CD4-positive, alpha-beta T cell (primary cell): ENCODE results near the gene TNXB. TPM values are rescaled to one million over a fixed set of nuclear protein-coding genes. Genes with fewer than 3 reads are reported as not detected.
A peak's percentile ranks its signal among the peaks of the same experiment; 100 is the strongest.

Source experiments
- ATAC-seq: fragments of 200-7000 bp; cut with Tn5 transposase; one replicate; pipeline ENCODE4 v1.10.0; 2022; ENCODE audit warnings: mild to moderate bottlenecking; ENCODE audit not compliant: poor library complexity
- CTCF ChIA-PET: fragments of 350-600 bp; sonication (Branson Sonifier 250); formaldehyde crosslinking; loops from one replicate; lab custom pipeline; 2021; ENCODE audit warnings: antibody characterized with exemption, inconsistent platforms; lab: Charles Lee
- POLR2A ChIA-PET: fragments of 350-600 bp; sonication (Branson Sonifier 250); formaldehyde crosslinking; loops from one replicate; lab custom pipeline; 2021; ENCODE audit warnings: antibody characterized with exemption, inconsistent platforms; lab: Charles Lee
- DNase-seq, 14 experiments: peaks; one replicate each; pipeline ENCODE4 v3.0.0-alpha.2; 2013 to 2020; ENCODE audit warnings: mixed read lengths in 2 of 14
- H3K27ac ChIP-seq, 2 donors: one replicate each; pipeline versions ENCODE4 v1.5.1 to v1.7.0; 2013; ENCODE audit warnings: low read length in 2 of 2, low read depth in 1 of 2, mild to moderate bottlenecking in 1 of 2
- H3K27me3 ChIP-seq, 2 experiments: 1 replicate in 1 of 2; 2 replicates in 1 of 2; pipeline versions ENCODE4 v1.6.1 to v1.7.0; 2013; ENCODE audit warnings: low read length in 2 of 2, control low read depth in 1 of 2, mild to moderate bottlenecking in 1 of 2, moderate library complexity in 1 of 2; ENCODE audit not compliant: insufficient read depth in 2 of 2, control insufficient read depth in 1 of 2
- H3K36me3 ChIP-seq: one replicate; pipeline ENCODE4 v1.6.1; 2013; ENCODE audit warnings: low read length, control low read depth; ENCODE audit not compliant: insufficient read depth
- H3K4me1 ChIP-seq: one replicate; pipeline ENCODE4 v1.6.1; 2013; ENCODE audit warnings: low read length, control low read depth; ENCODE audit not compliant: insufficient read depth
- H3K4me3 ChIP-seq: one replicate; pipeline ENCODE4 v1.5.1; 2013; ENCODE audit warnings: mild to moderate bottlenecking, low read length, moderate library complexity
- H3K9me3 ChIP-seq, 2 experiments: 1 replicate in 1 of 2; 2 replicates in 1 of 2; pipeline versions ENCODE4 v1.6.1 to v1.7.0; 2013; ENCODE audit warnings: low read length in 2 of 2, mild to moderate bottlenecking in 2 of 2, control low read depth in 1 of 2, moderate library complexity in 1 of 2; ENCODE audit not compliant: control insufficient read depth in 1 of 2, insufficient read depth in 1 of 2
- H3K27ac Mint-ChIP-seq: one replicate; pipeline ENCODE4 v1.8.0; 2020; ENCODE audit warnings: mixed read lengths
- H3K27me3 Mint-ChIP-seq: one replicate; pipeline ENCODE4 v1.8.0; 2021; ENCODE audit warnings: mixed read lengths
- H3K36me3 Mint-ChIP-seq: one replicate; pipeline ENCODE4 v1.8.0; 2021; ENCODE audit warnings: low read depth, mixed read lengths
- H3K4me1 Mint-ChIP-seq: one replicate; pipeline ENCODE4 v1.8.0; 2021; ENCODE audit warnings: low read depth, mixed read lengths
- H3K4me3 Mint-ChIP-seq: one replicate; pipeline ENCODE4 v1.8.0; 2020; ENCODE audit warnings: mild to moderate bottlenecking, mixed read lengths
- H3K9me3 Mint-ChIP-seq: one replicate; pipeline ENCODE4 v1.8.0; 2020; ENCODE audit warnings: mixed read lengths
- intact Hi-C, 2 experiments: fragments of 100-400 bp; cut with DNase I in 1 of 2; cut with micrococcal nuclease in 1 of 2; formaldehyde crosslinking; loops; one replicate each; pipeline versions ENCODE4 v1.15.1 to v1.9.0; 2023 to 2025; cut with DNase I, micrococcal nuclease
- total RNA-seq, 174 experiments: library from RNA in 2 of 174; stranded (reverse) in 2 of 174; gene quantifications; one replicate each; pipeline ENCODE4 v1.2.3 and lab custom pipeline; 2021 to 2026
- TF ChIP-seq, protein P1 (sequence below): fragments of 200-600 bp; IDR thresholded peaks from one replicate; pipeline ENCODE4 v1.8.0; 2022; ENCODE audit warnings: antibody characterized with exemption, mild to moderate bottlenecking

Gene TNXB
- total RNA-seq, 2 experiments from 2014 or later: 8.3 to 9.0 TPM

DNA sequence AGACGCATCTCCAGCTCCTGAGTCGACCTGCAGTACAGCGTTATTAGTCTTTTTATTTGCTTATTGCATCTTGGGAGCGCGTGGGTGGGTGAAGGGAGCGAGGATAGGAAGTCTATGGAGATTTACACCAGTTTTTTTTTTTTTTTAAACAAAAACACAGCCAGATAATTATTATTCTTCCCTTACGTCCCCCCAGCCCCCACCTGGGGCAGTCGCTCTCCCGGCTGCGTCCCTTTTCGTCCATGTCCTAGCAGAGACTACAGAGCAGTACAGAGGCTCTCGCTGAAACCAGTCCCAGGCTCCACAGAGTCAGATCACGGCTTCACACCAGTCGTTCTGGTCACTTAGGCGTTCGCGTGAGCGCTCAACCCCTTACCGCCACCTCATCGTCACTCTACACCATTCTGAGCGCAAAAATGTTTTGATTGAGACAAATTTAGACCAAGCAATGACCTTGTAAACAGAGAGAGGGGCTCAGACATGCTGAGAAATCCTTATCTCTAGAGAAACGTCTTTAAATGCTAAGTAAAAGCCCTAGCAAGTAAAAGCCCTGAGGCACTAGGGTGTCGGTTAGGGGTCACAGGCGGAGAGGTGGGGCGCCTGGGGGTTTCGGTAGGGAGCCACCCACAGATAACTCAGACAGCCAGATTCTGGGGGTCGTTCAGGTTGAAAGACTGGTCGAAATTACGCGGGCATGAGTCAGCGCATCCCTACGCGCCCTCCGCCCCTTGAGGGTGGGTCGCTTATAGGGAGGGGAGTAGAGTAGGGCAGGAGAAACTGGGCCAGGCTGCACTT, 43.8 kb upstream of the TNXB start:
- no peaks in the 10 kb centered on the region for H3K9me3 Mint-ChIP-seq
- DNase-seq (peak in 1 of 14 experiments; percentile 14), ATAC-seq (no peak)
- peak overlapping the region; percentile 89 for H3K4me3 Mint-ChIP-seq
- intact Hi-C loops: loop anchor here in 1 of 2 experiments (10.0 kb wide), 1 partner anchor 108 kb away; no protein-coding TSS in a partner anchor
- peak overlapping the region; percentile 88 for H3K27ac Mint-ChIP-seq
- H3K4me1 Mint-ChIP-seq: peaks cover 74% of the 10 kb centered on the region
- TF ChIP-seq, protein P1, sequence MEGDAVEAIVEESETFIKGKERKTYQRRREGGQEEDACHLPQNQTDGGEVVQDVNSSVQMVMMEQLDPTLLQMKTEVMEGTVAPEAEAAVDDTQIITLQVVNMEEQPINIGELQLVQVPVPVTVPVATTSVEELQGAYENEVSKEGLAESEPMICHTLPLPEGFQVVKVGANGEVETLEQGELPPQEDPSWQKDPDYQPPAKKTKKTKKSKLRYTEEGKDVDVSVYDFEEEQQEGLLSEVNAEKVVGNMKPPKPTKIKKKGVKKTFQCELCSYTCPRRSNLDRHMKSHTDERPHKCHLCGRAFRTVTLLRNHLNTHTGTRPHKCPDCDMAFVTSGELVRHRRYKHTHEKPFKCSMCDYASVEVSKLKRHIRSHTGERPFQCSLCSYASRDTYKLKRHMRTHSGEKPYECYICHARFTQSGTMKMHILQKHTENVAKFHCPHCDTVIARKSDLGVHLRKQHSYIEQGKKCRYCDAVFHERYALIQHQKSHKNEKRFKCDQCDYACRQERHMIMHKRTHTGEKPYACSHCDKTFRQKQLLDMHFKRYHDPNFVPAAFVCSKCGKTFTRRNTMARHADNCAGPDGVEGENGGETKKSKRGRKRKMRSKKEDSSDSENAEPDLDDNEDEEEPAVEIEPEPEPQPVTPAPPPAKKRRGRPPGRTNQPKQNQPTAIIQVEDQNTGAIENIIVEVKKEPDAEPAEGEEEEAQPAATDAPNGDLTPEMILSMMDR: no peak
- Histone ChIP-seq H3K27me3 (peaks cover 11 to 21% of the 10 kb centered on the region in 2 experiments), H3K27ac (peak overlapping the region in 1 of 2 donors; percentile 29), H3K36me3 (peaks cover 6% of the 10 kb centered on the region), H3K4me1 (peaks cover 65% of the 10 kb centered on the region), H3K9me3 (peaks cover 0 to 11% of the 10 kb centered on the region in 2 experiments), H3K4me3 (no peak overlapping the region)
- POLR2A ChIA-PET: interaction anchor here (0.5 to 2.2 kb wide), 3 partner anchors 22 to 44 kb away, joined by 5 to 8 read pairs (median 7); partner anchors contain the start of genes ATF6B and FKBPL
- H3K27me3 Mint-ChIP-seq: peaks cover 31% of the 10 kb centered on the region
- CTCF ChIA-PET: interaction anchor here (1.7 kb wide), 1 partner anchor 34 kb away, joined by 4 read pairs; no protein-coding TSS in a partner anchor
- H3K36me3 Mint-ChIP-seq: peaks cover 22% of the 10 kb centered on the region

DNA sequence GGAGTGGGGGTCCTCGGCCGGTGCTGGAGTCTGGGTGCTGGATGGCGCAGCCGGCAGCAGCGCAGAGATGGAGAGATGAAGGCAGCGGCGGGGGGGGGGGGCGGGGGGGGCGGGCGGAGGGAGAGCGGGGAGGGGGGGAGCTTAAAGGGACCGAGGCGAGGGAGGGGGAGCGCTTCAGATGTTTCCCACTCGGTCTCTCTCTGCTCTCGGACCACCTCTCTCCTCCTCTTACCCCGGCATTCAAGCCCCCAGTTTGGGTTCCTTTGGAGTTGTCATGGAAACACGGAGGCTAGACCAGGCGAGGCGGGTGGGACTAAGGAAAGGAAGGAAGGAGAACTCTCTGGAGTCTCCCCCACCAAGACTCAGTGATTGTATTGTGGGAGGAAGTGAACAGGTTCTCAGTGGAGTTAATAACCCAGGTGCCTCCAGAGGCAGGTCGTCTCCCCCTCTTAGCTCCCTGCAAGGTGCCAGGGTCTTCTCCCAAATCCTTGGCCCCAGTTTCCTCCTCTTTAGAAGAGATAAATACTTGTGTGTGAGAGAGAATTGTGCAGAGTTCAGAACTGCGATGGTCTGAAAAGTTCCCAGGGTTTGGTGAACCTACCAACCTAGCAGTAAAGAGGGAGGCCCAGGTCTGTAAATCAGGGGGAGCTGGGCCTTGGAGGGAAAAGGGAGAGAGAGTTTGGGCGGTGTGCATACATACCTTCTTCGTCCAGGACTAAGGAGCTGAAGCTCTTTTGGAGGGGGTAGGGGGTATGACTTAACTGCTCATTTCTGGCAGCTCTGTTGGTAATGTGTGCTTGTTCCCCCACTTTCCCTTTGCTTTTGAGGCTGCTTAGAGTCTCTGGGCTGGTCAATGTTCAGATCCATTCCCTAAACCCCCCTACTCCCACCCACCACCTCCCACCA, 43.0 kb upstream of the TNXB start, which contains the start of gene PRRT1:
Gene PRRT1, minus strand, starts transcription at position 77 of the 906 bp plus-strand sequence. CDS start 112 bp downstream, outside the sequence.
- Mint-ChIP-seq H3K36me3 (peaks cover 15% of the 10 kb centered on the region), H3K27ac (peak within 1 kb of the TSS; percentile 88), H3K4me1 (peaks cover 71% of the 10 kb centered on the region), H3K9me3 (no peaks in the 10 kb centered on the region), H3K27me3 (peaks cover 32% of the 10 kb centered on the region), H3K4me3 (peak within 1 kb of the TSS; percentile 89)
- intact Hi-C loops: loop anchor here in 1 of 2 experiments (10.0 kb wide), 1 partner anchor 107 kb away; no protein-coding TSS in a partner anchor
- Histone ChIP-seq H3K4me3 (peak within 1 kb of the TSS; percentile 32), H3K4me1 (peaks cover 69% of the 10 kb centered on the region), H3K27ac (no peak within 1 kb of the TSS), H3K9me3 (peaks cover 0 to 11% of the 10 kb centered on the region in 2 experiments), H3K27me3 (peaks cover 11 to 26% of the 10 kb centered on the region in 2 experiments), H3K36me3 (no peaks in the 10 kb centered on the region)
- DNase-seq (peak in 3 of 14 experiments; percentile 32 to 43 (median 39)), ATAC-seq (no peak)
- POLR2A ChIA-PET: interaction anchor here (1.6 to 2.2 kb wide), 2 partner anchors 21 to 24 kb away, joined by 7 to 8 read pairs; partner anchors contain the start of genes ATF6B and FKBPL
- CTCF ChIA-PET: interaction anchor here (1.7 to 1.8 kb wide), 2 partner anchors 33 to 43 kb away, joined by 4 read pairs; no protein-coding TSS in a partner anchor
- TF ChIP-seq, protein P1: no peak
